ENCODE data around the gene GLP2R. TPM values are rescaled to one million over a fixed set of nuclear protein-coding genes. Genes with fewer than 3 reads are reported as not detected.

The GLP2R gene
- total RNA-seq, 2 donors from 2014 or later = not detected

DNA sequence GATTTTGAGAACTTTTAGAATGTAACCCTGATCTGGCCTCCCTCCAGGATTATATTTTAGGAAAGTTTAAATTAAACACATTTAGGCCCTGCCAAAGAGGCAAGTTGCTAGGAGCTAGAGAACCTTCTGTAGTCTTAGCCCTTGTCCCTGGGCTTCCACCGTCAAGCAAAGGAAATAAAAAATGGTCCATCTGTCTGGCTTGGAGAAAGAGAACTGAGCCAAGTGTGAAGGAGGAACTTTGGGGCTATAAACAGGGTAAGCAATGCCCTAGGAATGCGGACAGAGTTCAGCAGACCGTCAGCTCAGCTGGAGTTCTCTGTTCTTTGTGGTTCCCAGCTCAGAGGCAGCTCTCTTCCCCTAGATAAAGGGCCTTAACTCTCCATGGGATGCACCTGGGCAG is 49.7 kb downstream of the GLP2R start:
- peak overlapping the region; percentile 12 for H3K27ac Mint-ChIP-seq
- Histone ChIP-seq H3K27me3 (ENCODE audit: control insufficient read depth, insufficient read depth, low read length, poor library complexity, severe bottlenecking) (no peaks in the 10 kb centered on the region), H3K4me1 (ENCODE audit: control insufficient read depth, insufficient read depth, low read length) (peaks cover 8% of the 10 kb centered on the region), H3K9me3 (ENCODE audit: control insufficient read depth, low read length) (no peaks in the 10 kb centered on the region), H3K27ac (ENCODE audit: low read depth, low read length) (no peak overlapping the region), H3K9ac (ENCODE audit: extremely low read depth, low read length, poor library complexity, severe bottlenecking) (no peak overlapping the region), H3K4me3 (ENCODE audit: low read length) (no peak overlapping the region), H3K36me3 (ENCODE audit: control insufficient read depth, insufficient read depth, low read length) (no peaks in the 10 kb centered on the region)
- H3K4me3 Mint-ChIP-seq = no peak overlapping the region
- WGBS, 2 experiments (ENCODE audit: insufficient coverage in 1 of 2, insufficient read length in 1 of 2) = 42 to 60% methylated on average over 3 of the region's 3 CpGs
- TF ChIP-seq, protein P1, sequence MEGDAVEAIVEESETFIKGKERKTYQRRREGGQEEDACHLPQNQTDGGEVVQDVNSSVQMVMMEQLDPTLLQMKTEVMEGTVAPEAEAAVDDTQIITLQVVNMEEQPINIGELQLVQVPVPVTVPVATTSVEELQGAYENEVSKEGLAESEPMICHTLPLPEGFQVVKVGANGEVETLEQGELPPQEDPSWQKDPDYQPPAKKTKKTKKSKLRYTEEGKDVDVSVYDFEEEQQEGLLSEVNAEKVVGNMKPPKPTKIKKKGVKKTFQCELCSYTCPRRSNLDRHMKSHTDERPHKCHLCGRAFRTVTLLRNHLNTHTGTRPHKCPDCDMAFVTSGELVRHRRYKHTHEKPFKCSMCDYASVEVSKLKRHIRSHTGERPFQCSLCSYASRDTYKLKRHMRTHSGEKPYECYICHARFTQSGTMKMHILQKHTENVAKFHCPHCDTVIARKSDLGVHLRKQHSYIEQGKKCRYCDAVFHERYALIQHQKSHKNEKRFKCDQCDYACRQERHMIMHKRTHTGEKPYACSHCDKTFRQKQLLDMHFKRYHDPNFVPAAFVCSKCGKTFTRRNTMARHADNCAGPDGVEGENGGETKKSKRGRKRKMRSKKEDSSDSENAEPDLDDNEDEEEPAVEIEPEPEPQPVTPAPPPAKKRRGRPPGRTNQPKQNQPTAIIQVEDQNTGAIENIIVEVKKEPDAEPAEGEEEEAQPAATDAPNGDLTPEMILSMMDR (conservative IDR thresholded peaks at IDR 0.05) = no peak
- H3K4me1 Mint-ChIP-seq = peaks cover 13% of the 10 kb centered on the region
- H3K27me3 Mint-ChIP-seq (ENCODE audit: insufficient read depth) = peaks cover 11% of the 10 kb centered on the region
- DNase-seq = peak; percentile 79
- H3K36me3 Mint-ChIP-seq (ENCODE audit: low read depth) = no peaks in the 10 kb centered on the region
- no peaks in the 10 kb centered on the region for H3K9me3 Mint-ChIP-seq

DNA sequence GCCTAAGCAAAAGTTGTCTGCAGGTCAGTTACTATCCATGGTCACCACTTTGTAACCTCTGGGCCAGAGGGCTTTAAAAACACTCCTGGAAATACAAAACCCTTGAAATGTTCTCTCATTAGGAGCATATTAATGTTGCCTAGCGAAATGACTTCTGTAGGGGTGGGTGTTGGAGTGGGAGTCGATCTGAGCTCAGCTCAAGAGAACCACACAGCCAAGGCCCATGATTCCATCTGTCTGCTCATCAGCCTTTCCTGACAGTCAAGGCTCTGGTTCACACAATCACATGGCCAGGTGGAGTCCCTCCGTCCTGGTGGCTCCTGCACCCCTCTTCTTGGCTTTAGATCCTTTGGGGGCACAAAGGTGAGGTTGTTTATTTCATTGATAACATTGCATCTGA is 52.6 kb downstream of the GLP2R start:
- DNase-seq = no peak
- no peaks in the 10 kb centered on the region for H3K36me3 Mint-ChIP-seq (ENCODE audit: low read depth)
- H3K4me1 Mint-ChIP-seq = peaks cover 13% of the 10 kb centered on the region
- H3K4me3 ChIP-seq (ENCODE audit: low read length) = no peak overlapping the region
- peaks cover 19% of the 10 kb centered on the region for H3K9me3 Mint-ChIP-seq
- H3K4me1 ChIP-seq (ENCODE audit: control insufficient read depth, insufficient read depth, low read length) = peaks cover 8% of the 10 kb centered on the region
- no peak overlapping the region for H3K4me3 Mint-ChIP-seq
- H3K27ac Mint-ChIP-seq = no peak overlapping the region
- 86% methylated on average over 3 of the region's 3 CpGs; no CpG with 5 or more reads in 1 of the 2 experiments for WGBS, 2 experiments (ENCODE audit: insufficient coverage in 1 of 2, insufficient read length in 1 of 2)
- no peak overlapping the region for H3K27ac ChIP-seq (ENCODE audit: low read depth, low read length)
- peaks cover 18% of the 10 kb centered on the region for H3K9me3 ChIP-seq (ENCODE audit: control insufficient read depth, low read length)
- TF ChIP-seq, protein P1 (conservative IDR thresholded peaks at IDR 0.05) = no peak
- H3K27me3 Mint-ChIP-seq (ENCODE audit: insufficient read depth) = peaks cover 3% of the 10 kb centered on the region
- no peaks in the 10 kb centered on the region for H3K36me3 ChIP-seq (ENCODE audit: control insufficient read depth, insufficient read depth, low read length)
- H3K27me3 ChIP-seq (ENCODE audit: control insufficient read depth, insufficient read depth, low read length, poor library complexity, severe bottlenecking) = no peaks in the 10 kb centered on the region
- no peak overlapping the region for H3K9ac ChIP-seq (ENCODE audit: extremely low read depth, low read length, poor library complexity, severe bottlenecking)

DNA sequence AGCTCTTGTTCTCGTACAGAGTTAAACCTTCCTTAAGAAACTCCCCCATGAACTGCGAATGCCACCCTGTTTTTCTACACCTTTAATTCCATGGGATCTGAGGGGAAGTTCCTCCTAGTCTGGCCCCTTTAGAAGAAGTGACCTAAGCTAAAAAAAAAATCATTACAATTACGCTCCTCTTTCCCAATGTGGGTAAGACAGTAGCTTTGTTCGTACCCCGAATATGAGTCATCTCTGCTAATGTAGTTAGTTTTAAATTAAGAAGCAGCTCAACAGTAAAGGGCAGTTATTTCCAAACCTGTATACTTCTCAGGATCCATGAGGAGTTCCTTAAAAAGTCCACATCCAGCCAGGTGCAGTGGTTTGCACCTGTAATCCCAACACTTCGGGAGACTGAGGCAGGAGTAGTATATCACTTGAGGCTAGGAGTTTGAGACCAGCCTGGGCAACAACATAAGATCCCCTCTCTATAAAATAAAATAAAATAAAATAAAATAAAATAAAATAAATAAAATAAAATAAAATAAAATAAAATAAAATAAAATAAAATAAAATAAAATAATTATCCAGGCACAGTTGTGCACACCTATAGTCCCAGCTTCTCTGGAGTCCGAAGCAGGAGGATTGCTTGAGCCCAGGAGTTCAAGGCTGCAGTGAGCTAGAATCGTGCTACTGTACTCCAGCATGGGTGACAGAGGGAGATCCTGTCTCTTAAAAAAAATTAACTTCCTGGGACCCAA is 53.2 kb downstream of the GLP2R start:
- H3K27ac Mint-ChIP-seq = no peak overlapping the region
- Histone ChIP-seq H3K9ac (ENCODE audit: extremely low read depth, low read length, poor library complexity, severe bottlenecking) (no peak overlapping the region), H3K4me1 (ENCODE audit: control insufficient read depth, insufficient read depth, low read length) (peaks cover 8% of the 10 kb centered on the region), H3K27ac (ENCODE audit: low read depth, low read length) (no peak overlapping the region), H3K36me3 (ENCODE audit: control insufficient read depth, insufficient read depth, low read length) (no peaks in the 10 kb centered on the region), H3K27me3 (ENCODE audit: control insufficient read depth, insufficient read depth, low read length, poor library complexity, severe bottlenecking) (no peaks in the 10 kb centered on the region), H3K4me3 (ENCODE audit: low read length) (no peak overlapping the region), H3K9me3 (ENCODE audit: control insufficient read depth, low read length) (peaks cover 22% of the 10 kb centered on the region)
- no peak overlapping the region for H3K4me3 Mint-ChIP-seq
- 90 to 93% methylated on average over 4 to 8 of the region's 8 CpGs for WGBS, 2 experiments (ENCODE audit: insufficient coverage in 1 of 2, insufficient read length in 1 of 2)
- H3K4me1 Mint-ChIP-seq = peaks cover 13% of the 10 kb centered on the region
- DNase-seq = no peak
- TF ChIP-seq, protein P1 (conservative IDR thresholded peaks at IDR 0.05) = no peak
- peaks cover 3% of the 10 kb centered on the region for H3K27me3 Mint-ChIP-seq (ENCODE audit: insufficient read depth)
- H3K9me3 Mint-ChIP-seq = peaks cover 23% of the 10 kb centered on the region
- H3K36me3 Mint-ChIP-seq (ENCODE audit: low read depth) = no peaks in the 10 kb centered on the region
